ENCODE results near the gene EPB42. TPM values are rescaled to one million over a fixed set of nuclear protein-coding genes. Genes with fewer than 3 reads are reported as not detected.

EPB42 gene
- total RNA-seq, 1 experiment from 2014 or later: not detected

DNA sequence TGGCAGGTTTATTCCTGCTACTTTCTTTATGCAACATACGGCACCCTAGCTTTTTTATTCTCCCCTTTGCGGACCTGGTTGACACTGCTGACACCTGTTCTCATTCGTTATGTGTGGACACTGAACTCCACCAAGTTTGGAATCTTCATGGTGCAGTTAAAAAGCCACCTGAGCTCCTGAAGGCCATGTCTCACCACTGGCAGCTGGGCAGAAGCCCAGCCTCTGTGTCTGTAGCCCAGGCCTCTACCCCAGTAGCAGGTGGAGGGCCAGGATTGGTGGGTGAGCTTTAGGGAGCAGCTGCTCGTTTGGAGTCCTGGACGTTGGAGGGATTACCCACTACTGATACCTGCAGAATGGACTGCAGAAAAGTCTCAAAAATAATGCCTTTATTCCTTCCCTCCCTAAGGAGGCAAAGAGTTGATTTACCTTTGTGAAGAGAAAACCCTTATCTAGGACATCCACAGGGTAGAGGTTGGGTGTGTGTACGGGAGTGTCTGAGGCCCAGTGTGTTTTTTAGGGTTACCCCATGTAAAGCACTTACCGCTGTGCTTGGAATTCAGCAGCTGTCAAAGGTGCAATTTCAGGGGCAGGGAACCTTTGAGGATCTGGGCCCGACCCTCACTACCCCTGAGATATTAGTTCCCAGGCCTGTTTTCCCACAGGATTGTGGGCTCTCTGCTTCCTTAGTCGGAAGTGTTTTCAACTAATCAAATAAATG lies 36.3 kb downstream of the EPB42 start:
- Histone ChIP-seq H3K4ac (ENCODE audit: low read depth, low read length) (no peak overlapping the region), H3T11ph (ENCODE audit: low read length) (no peak overlapping the region), H3K9ac (ENCODE audit: extremely low read depth, insufficient read length, low read length) (no peak overlapping the region), H2BK15ac (ENCODE audit: low read depth, low read length) (no peak overlapping the region), H4K20me1 (ENCODE audit: control insufficient read depth, insufficient read depth, insufficient read length) (no peaks in the 10 kb centered on the region), H3K9me3 (ENCODE audit: control insufficient read depth, low read depth, low read length) (no peaks in the 10 kb centered on the region), H3K79me1 (ENCODE audit: insufficient read depth, low read depth, low read length, poor library complexity, severe bottlenecking) (no peaks in the 10 kb centered on the region), H3K4me2 (ENCODE audit: insufficient read depth, insufficient read length, low read length) (peak overlapping the region; percentile 99), H3K27me3 (ENCODE audit: insufficient read depth, low read length) (no peaks in the 10 kb centered on the region), H4K8ac (replicated peaks; ENCODE audit: insufficient read length, low read depth, low read length) (no peak overlapping the region), H3K18ac (ENCODE audit: insufficient read length, low read depth, low read length) (no peak overlapping the region), H4K91ac (ENCODE audit: insufficient read length, low read depth, low read length) (no peak overlapping the region), H4K5ac (ENCODE audit: insufficient read length, low read depth, low read length) (no peak overlapping the region), H2BK120ac (ENCODE audit: low read depth, low read length, poor library complexity, severe bottlenecking) (no peak overlapping the region), H2AFZ (ENCODE audit: low read length) (no peak overlapping the region), H2BK20ac (ENCODE audit: low read depth, low read length, poor library complexity, severe bottlenecking) (no peak overlapping the region), H2BK5ac (ENCODE audit: insufficient read length, low read length) (no peak overlapping the region), H3K23me2 (ENCODE audit: insufficient read length, low read depth, low read length, poor library complexity, severe bottlenecking) (peaks cover 5% of the 10 kb centered on the region), H3K4me1 (ENCODE audit: insufficient read depth, low read length) (no peaks in the 10 kb centered on the region; the same call in 1 of the 2 replicates), H2BK12ac (ENCODE audit: insufficient read length, low read depth, low read length) (no peak overlapping the region), H3K27ac (ENCODE audit: insufficient read length, low read depth, low read length) (no peak overlapping the region), H2AK5ac (ENCODE audit: insufficient read length, low read length) (no peak overlapping the region), H3K14ac (ENCODE audit: insufficient read depth, low read length) (no peak overlapping the region), H3K56ac (ENCODE audit: insufficient read length, low read depth, low read length) (no peak overlapping the region), H3K23ac (ENCODE audit: insufficient read length, low read depth, low read length) (no peak overlapping the region), H3K79me2 (ENCODE audit: insufficient read depth, low read length) (no peaks in the 10 kb centered on the region)
- Mint-ChIP-seq H3K27ac (peak overlapping the region in 2 of 3 experiments; percentile 81 to 82; a peak in 3 of 7 replicates), H3K36me3 (ENCODE audit: insufficient read depth in 1 of 3, low read depth in 3 of 3) (peaks cover 0 to 5% (median 4%) of the 10 kb centered on the region in 3 experiments; a peak in 4 of 7 replicates), H3K4me1 (peaks cover 7 to 17% of the 10 kb centered on the region in 2 experiments), H3K27me3 (ENCODE audit: low read depth) (no peaks in the 10 kb centered on the region), H3K9me3 (no peaks in the 10 kb centered on the region), H3K4me3 (peak overlapping the region; percentile 92 to 96)
- no peak for DNase-seq
- WGBS (ENCODE audit: extremely low coverage, insufficient read length, low lambda C conversion rate): no CpG with 5 or more reads among the region's 9 CpGs
- TF ChIP-seq, protein P1, sequence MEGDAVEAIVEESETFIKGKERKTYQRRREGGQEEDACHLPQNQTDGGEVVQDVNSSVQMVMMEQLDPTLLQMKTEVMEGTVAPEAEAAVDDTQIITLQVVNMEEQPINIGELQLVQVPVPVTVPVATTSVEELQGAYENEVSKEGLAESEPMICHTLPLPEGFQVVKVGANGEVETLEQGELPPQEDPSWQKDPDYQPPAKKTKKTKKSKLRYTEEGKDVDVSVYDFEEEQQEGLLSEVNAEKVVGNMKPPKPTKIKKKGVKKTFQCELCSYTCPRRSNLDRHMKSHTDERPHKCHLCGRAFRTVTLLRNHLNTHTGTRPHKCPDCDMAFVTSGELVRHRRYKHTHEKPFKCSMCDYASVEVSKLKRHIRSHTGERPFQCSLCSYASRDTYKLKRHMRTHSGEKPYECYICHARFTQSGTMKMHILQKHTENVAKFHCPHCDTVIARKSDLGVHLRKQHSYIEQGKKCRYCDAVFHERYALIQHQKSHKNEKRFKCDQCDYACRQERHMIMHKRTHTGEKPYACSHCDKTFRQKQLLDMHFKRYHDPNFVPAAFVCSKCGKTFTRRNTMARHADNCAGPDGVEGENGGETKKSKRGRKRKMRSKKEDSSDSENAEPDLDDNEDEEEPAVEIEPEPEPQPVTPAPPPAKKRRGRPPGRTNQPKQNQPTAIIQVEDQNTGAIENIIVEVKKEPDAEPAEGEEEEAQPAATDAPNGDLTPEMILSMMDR (conservative IDR thresholded peaks at IDR 0.05): no peak
